Dendritic cell treated with granulocyte-macrophage colony-stimulating factor and Interleukin-4, amounts not matched to agents 40 ng/mL and 50 ng/mL, for 4 days (primary cell): ENCODE data around the gene PPAN.

ENCODE experiments used
- H3K27ac Mint-ChIP-seq: one replicate; pipeline ENCODE4 v1.8.0; 2022; ENCODE audit warnings: mild to moderate bottlenecking, mixed read lengths
- H3K27me3 Mint-ChIP-seq: one replicate; pipeline ENCODE4 v1.8.0; 2022; ENCODE audit warnings: mild to moderate bottlenecking, mixed read lengths
- H3K36me3 Mint-ChIP-seq: one replicate; pipeline ENCODE4 v1.8.0; 2022; ENCODE audit warnings: low read depth, mixed read lengths
- H3K4me1 Mint-ChIP-seq: one replicate; pipeline ENCODE4 v1.8.0; 2022; ENCODE audit warnings: low read depth, mixed read lengths
- H3K4me3 Mint-ChIP-seq: one replicate; pipeline ENCODE4 v1.8.0; 2022; ENCODE audit warnings: mild to moderate bottlenecking, moderate library complexity, mixed read lengths
- H3K9me3 Mint-ChIP-seq: one replicate; pipeline ENCODE4 v1.8.0; 2022; ENCODE audit warnings: mixed read lengths
- intact Hi-C: fragments of 100-400 bp; cut with micrococcal nuclease; formaldehyde crosslinking; loops from one replicate; pipeline ENCODE4 v1.15.0; 2022

The PPAN gene

DNA sequence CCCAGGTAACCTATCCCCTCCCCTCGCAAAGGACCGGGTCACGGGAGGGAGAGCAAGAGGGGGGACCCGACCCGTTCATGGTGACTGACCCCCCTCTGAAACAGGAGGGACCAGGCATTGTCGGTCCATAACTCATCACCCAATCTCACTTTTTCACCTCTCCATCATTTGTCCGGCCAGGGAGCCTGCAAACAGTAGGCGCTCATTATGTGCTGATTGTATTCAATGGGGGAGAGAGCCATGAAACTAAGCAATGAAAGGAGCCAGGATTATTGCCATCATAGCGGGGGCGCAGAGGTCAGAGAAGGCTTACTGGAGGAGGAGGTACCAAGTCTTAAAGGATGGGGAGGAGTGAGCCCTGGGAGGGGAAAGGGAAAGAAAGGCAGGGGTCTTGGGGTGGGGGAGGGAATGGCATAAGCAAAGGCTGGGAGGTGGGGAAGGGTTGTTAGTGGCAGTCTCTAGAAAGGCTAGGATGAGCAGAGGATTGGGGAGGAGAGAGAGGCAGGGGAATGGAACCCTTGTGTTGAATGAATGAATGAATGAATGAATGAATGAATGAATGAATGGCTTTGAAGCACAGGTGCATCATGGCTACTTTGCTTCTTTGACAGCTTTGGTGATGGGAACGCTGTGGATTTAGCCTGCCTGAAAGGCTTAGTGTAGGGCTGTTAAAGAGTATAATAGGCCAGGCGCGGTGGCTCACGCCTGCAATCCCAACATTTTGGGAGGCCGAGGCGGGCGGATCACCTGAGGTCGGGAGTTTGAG is 18.7 kb upstream of the PPAN start:
- H3K9me3 Mint-ChIP-seq: no peaks in the 10 kb centered on the region
- peak overlapping the region; percentile 83 for H3K27ac Mint-ChIP-seq
- peak overlapping the region; percentile 88 for H3K4me3 Mint-ChIP-seq
- peaks cover 2% of the 10 kb centered on the region for H3K27me3 Mint-ChIP-seq
- intact Hi-C loops: no loop called here
- peaks cover 57% of the 10 kb centered on the region for H3K36me3 Mint-ChIP-seq
- H3K4me1 Mint-ChIP-seq: peaks cover 26% of the 10 kb centered on the region

- peak overlapping the region; percentile 30 for H3K27ac Mint-ChIP-seq
- H3K36me3 Mint-ChIP-seq: peaks cover 73% of the 10 kb centered on the region
- peaks cover 26% of the 10 kb centered on the region for H3K4me1 Mint-ChIP-seq
- no peaks in the 10 kb centered on the region for H3K9me3 Mint-ChIP-seq
- intact Hi-C loops: no loop called here
- no peak overlapping the region for H3K4me3 Mint-ChIP-seq
- H3K27me3 Mint-ChIP-seq: peaks cover 2% of the 10 kb centered on the region
Observed at GRCh38 chr19:10088949-10089554, 17.1 kb upstream of the PPAN start.

DNA sequence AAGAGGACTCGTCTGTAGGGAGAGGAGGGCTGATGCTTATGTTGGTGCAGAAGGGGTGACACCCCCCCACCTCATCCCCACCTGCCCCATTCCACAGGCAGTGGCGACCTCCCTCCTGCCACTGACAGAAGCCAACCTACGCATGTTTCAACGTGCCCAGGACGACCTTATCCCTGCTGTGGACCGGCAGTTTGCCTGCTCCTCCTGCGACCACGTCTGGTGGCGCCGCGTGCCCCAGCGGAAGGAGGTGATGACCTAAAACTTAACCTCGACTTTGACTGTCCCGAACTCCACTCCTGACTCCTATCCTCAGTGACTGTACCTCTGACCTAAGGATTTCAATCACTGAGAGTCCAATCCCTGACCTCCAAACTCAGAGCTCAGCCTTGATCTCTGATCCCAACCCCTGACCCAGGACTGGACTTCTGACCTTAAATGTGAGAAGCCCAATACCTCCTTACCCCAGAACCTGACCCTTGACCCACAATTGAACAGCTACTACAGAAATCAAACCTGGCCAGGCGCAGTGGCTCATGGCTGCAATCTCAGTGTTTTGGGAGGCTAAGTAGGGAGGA is 16.3 kb upstream of the PPAN start:
- Mint-ChIP-seq H3K27me3 (peaks cover 2% of the 10 kb centered on the region), H3K4me1 (peaks cover 26% of the 10 kb centered on the region), H3K36me3 (peaks cover 74% of the 10 kb centered on the region), H3K27ac (peak overlapping the region; percentile 30), H3K4me3 (no peak overlapping the region), H3K9me3 (no peaks in the 10 kb centered on the region)
- intact Hi-C loops: no loop called here

- peaks cover 2% of the 10 kb centered on the region for H3K27me3 Mint-ChIP-seq
- H3K27ac Mint-ChIP-seq: no peak overlapping the region
- peaks cover 67% of the 10 kb centered on the region for H3K36me3 Mint-ChIP-seq
- H3K4me1 Mint-ChIP-seq: peaks cover 32% of the 10 kb centered on the region
- intact Hi-C loops: no loop called here
- no peak overlapping the region for H3K4me3 Mint-ChIP-seq
- no peaks in the 10 kb centered on the region for H3K9me3 Mint-ChIP-seq
Observed at GRCh38 chr19:10091370-10091687, 14.8 kb upstream of the PPAN start.

GRCh38 chr19:10091895-10092641 is 14.1 kb upstream of the PPAN start:
- intact Hi-C loops: no loop called here
- Mint-ChIP-seq H3K9me3 (no peaks in the 10 kb centered on the region), H3K27me3 (peaks cover 2% of the 10 kb centered on the region), H3K36me3 (peaks cover 61% of the 10 kb centered on the region), H3K4me3 (no peak overlapping the region), H3K27ac (no peak overlapping the region), H3K4me1 (peaks cover 26% of the 10 kb centered on the region)

DNA sequence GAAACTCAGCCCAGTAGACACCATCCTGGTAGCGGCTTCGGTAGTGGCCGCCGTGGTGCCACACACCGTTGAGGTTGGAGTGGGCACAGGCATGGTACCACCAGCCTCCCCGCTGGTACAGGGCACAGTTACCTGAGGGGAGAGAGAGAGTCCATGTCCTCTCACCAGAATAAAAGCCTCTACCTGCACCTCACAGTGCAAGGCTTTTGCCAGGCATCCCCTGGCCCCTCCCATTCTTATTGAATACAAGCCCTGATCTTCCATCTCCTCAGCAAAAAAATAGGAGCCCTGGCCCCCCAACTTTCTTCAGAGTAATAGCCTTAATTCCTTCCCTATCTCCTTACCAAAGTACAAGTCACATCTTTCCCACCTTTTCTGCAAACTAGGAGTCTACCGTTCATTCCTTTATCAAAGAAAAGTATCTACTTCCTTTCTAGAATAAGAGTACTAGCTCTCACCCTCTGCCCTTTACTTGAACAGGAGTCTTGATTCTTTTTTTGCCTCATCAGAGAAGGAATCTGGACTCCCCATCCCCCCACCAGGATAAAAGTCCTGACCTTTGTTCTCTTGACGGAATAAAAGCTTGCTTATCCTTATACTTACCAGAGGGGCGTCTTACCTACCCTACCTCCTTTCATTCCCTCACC is 13.4 kb upstream of the PPAN start:
- Mint-ChIP-seq H3K4me1 (peaks cover 19% of the 10 kb centered on the region), H3K4me3 (no peak overlapping the region), H3K36me3 (peaks cover 54% of the 10 kb centered on the region), H3K9me3 (no peaks in the 10 kb centered on the region), H3K27me3 (peaks cover 2% of the 10 kb centered on the region), H3K27ac (no peak overlapping the region)
- intact Hi-C loops: no loop called here

GRCh38 chr19:10093295-10094186 is 12.6 kb upstream of the PPAN start:
- Mint-ChIP-seq H3K9me3 (no peaks in the 10 kb centered on the region), H3K27ac (no peak overlapping the region)

GRCh38 chr19:10095622-10095947 is 10.6 kb upstream of the PPAN start:
- Mint-ChIP-seq H3K36me3 (peaks cover 36% of the 10 kb centered on the region), H3K27ac (peak overlapping the region; percentile 86), H3K27me3 (peaks cover 2% of the 10 kb centered on the region), H3K4me1 (peaks cover 36% of the 10 kb centered on the region), H3K9me3 (no peaks in the 10 kb centered on the region), H3K4me3 (no peak overlapping the region)
- intact Hi-C loops: no loop called here

More at GRCh38 chr19:10093295-10094186, 12.6 kb upstream of the PPAN start:
- Mint-ChIP-seq H3K27me3 (peaks cover 2% of the 10 kb centered on the region), H3K4me3 (no peak overlapping the region), H3K36me3 (peaks cover 53% of the 10 kb centered on the region), H3K4me1 (peaks cover 25% of the 10 kb centered on the region)
- intact Hi-C loops: no loop called here

- Mint-ChIP-seq H3K27ac (peak overlapping the region; percentile 86), H3K4me1 (peaks cover 41% of the 10 kb centered on the region), H3K9me3 (no peaks in the 10 kb centered on the region), H3K4me3 (peak overlapping the region; percentile 75), H3K27me3 (peaks cover 2% of the 10 kb centered on the region), H3K36me3 (peaks cover 31% of the 10 kb centered on the region)
- intact Hi-C loops: no loop called here
Observed at GRCh38 chr19:10095948-10096614, 10.1 kb upstream of the PPAN start.

- Mint-ChIP-seq H3K27ac (peak overlapping the region; percentile 86), H3K4me1 (peaks cover 44% of the 10 kb centered on the region), H3K4me3 (peak overlapping the region; percentile 75), H3K27me3 (peaks cover 2% of the 10 kb centered on the region), H3K9me3 (no peaks in the 10 kb centered on the region), H3K36me3 (peaks cover 26% of the 10 kb centered on the region)
- intact Hi-C loops: no loop called here
Observed at GRCh38 chr19:10096615-10096963, 9.6 kb upstream of the PPAN start.

GRCh38 chr19:10100163-10100785 is 5.9 kb upstream of the PPAN start:
- H3K36me3 Mint-ChIP-seq: no peaks in the 10 kb centered on the region
- intact Hi-C loops: no loop called here
- no peak overlapping the region for H3K4me3 Mint-ChIP-seq
- H3K27ac Mint-ChIP-seq: peak overlapping the region; percentile 68
- no peaks in the 10 kb centered on the region for H3K9me3 Mint-ChIP-seq
- H3K4me1 Mint-ChIP-seq: peaks cover 71% of the 10 kb centered on the region
- H3K27me3 Mint-ChIP-seq: no peaks in the 10 kb centered on the region

GRCh38 chr19:10102787-10103236 is 3.4 kb upstream of the PPAN start:
- no peaks in the 10 kb centered on the region for H3K27me3 Mint-ChIP-seq
- peaks cover 18% of the 10 kb centered on the region for H3K36me3 Mint-ChIP-seq
- H3K27ac Mint-ChIP-seq: peak overlapping the region; percentile 84
- intact Hi-C loops: no loop called here
- peaks cover 87% of the 10 kb centered on the region for H3K4me1 Mint-ChIP-seq
- H3K4me3 Mint-ChIP-seq: no peak overlapping the region
- H3K9me3 Mint-ChIP-seq: no peaks in the 10 kb centered on the region
